Stimulated activated CD8-positive, alpha-beta memory T cell treated with anti-CD3 and anti-CD28 coated beads, Interleukin-2, amount 100 ng/mL, for 48 hours (primary cell): ENCODE measurements around the gene DHX9.
"Not testable (repeated sequence)": the region's sequence is repeated elsewhere in the genome, so short reads cannot be mapped to it uniquely, and the experiment has no call there.

Experiments
- DNase-seq, 2 donors: peaks; one replicate each; pipeline ENCODE4 v3.0.0-alpha.2; 2020; ENCODE audit warnings: low read depth in 2 of 2

DHX9 gene

DNA sequence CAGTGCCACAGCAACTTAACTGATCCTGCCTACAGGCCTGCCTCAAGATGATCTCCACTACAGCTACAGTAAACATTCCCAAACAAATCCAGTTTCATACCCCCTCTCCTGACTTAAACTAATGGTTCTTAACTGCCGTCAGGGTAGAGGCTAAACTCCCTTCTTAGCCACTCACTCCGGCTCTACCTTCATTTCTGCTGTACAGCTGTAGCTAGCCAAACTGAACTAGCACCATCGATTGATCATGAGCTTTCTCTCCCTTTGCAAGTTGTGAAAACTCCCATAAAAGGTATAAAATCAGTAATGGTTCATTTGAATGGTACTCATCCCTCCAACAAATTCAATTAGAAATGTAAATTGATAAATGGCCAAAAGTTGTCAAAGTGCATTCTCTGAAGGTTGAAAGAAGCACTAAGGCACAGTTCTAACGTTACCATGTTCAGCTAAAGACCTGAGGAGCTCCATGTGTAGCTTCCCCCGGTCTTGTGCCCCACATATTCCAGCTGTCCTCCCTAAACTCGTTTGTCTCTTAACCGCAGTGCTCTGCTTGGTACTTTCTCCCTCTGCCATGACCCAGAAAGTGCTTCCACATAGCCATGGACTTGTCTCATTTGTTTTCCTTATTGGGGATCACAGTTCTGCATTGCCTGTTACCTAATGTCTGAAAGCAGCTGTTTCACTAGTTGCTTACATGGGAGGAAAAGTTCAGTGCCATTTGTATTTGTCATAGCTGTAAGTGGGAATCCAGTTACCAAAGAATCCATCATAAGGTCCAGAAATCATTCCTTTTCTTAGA, 49.8 kb downstream of the DHX9 start:
- no peak for DNase-seq

DNA sequence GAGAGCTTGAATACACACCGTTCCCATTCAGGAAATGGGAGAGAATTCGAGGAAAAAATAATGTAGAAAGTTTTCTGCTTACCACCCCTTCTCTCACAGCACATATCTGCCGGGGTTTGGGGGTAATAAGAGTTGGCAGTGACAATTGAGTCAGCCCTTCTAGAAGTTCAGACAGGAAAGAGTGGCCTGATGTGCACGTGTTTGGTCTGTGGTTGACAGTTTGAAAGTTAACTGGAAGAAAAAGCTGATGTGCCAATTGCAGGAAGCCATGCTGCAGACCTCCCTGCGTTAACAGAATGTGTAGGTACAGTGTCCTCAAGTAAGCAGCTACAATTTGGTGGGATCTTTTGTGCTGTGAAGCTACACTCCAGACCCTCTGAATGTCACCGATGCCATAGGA, 50.9 kb downstream of the DHX9 start:
- no peak for DNase-seq

DNA sequence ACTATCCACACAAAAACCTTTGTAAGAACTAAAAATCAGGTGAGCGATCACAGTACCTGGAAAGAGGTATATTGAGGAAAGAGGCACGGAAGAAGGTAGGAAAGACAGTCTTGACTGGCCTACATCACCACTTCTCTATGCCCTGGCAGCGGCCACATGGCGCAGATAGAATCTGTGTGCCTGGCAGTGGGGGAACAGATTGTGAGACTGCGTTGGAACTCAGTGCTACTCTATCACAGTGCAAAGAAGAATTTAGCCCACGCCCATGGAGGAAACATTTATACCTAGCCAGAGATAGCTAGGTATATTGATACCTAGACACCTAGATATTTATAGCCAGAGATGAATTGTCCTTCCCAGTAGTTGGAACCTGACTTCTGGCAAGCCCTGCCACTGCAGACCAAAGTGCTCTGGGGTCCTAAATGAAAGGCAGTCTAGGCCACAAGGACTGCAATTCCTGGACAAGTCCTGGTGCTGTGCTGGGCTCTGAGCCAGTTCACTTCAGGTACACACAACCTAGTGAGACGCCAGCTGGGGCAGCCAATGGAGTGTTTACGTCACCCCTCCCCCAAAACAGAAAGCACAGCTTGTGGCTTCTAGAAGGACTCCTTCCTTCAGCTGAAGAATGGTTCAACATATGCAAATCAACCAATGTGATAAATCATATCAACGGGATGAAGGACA, 51.9 kb downstream of the DHX9 start:
- DNase-seq, result no peak

DNA sequence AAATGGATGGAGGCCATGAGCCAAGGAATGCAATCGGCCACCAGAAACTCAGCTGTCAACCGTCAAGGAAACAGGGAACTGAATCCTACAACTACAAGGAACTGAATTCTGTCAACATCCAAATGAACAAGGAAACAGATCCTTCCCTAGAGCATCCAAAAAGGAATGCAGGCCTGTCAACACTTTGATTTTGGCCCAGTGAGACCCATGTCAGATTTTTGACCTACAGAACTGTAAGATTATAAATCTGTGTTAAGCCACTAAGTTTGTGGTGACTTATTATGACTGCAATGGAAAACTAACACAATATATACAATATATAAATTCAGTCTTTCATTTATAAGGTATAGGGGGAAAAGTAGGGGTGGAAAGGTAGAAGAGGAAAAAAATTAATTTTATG, 58.5 kb downstream of the DHX9 start:
- no peak for DNase-seq

DNA sequence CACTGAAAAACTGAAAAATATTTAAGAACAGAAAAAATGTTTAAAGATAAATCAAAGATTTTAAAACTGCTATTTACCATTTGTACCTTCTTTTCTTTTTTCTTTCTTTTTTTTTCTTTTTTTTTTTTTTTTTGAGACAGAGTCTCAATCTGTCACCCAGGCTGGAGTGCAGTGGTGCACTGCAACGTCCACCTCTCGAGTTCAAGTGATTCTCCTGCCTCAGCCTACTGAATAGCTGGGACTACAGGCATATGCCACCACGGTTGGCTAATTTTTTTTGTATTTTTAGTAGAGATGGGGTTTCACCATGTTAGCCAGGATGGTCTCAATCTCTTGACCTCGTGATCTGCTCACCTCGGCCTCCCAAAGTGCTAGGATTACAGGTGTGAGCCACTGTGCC, 62.8 kb downstream of the DHX9 start:
- DNase-seq, result not testable (repeated sequence)

DNA sequence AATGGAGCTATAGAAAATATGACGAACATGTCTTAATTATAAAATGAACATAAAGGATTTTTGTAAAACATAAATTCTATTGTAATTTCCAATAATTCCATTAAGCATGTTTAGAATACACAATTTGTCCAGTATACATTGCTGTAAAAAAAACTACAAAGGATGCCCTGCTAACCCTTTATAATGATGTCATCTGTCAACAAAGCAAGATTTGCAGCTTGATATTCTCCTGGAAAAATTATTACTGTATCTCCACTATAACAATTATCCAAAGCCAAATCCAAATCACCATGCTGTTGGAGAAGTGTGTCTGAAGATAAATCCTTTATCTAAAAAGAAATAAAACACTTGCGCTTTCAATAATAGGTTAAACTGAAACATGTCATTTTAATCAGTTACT, 66.2 kb downstream of the DHX9 start:
- DNase-seq, result no peak

DNA sequence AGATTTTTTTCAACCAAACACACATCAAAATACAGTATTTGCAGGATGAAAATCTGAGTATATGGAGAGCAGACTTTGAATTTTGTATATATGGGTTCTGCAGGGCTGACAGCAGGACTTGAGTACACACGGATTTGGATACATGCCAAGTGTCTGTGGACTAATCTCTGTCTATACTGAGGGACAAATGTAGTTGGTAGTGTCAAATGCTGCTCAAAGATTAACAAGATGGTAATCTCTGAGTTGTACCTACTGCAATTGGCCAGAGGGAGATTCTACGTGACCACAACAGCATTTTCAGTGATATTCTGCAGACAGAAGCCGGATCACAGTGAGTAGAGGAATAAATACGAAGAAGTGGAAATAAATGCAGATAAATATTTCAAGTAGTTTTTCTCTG, 70.4 kb downstream of the DHX9 start:
- DNase-seq, result no peak

DNA sequence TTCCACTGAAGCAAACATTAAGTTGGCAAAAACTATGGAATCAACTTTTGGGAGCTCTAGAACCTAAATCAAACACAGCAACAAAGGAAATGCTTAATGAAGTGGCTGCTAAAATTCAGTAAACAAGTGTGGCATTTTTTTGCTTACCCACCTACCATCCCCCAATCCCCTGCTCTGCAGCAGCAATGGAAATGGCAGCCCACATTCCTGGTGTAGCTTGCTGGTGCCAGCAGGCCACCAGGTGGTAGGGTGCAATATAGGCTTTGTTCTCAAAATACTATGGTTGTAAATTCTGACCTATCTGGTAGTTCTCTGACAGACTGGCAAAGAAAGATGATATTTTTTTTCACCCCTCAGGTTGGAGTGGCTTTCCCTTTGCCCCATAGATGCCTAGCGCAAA, 71.0 kb downstream of the DHX9 start:
- DNase-seq, result no peak

DNA sequence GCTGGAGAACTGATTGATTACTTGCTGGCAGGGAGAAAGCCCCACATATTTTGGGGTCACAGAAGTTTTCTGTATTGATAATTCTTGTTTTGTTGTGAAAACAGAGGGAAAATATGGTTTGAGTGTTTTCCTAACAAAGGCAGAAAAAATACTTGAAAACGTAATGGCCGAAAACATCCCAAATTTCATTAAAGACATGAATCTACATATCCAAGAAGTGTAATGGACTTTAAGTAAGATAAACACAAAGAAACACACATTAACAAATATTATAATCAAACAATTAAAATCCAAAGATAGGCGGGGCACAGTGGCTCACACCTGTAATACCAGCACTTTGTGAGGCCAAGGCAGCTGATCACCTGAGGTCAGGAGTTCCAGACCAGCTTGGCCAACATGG, 74.3 kb downstream of the DHX9 start:
- no peak for DNase-seq

DNA sequence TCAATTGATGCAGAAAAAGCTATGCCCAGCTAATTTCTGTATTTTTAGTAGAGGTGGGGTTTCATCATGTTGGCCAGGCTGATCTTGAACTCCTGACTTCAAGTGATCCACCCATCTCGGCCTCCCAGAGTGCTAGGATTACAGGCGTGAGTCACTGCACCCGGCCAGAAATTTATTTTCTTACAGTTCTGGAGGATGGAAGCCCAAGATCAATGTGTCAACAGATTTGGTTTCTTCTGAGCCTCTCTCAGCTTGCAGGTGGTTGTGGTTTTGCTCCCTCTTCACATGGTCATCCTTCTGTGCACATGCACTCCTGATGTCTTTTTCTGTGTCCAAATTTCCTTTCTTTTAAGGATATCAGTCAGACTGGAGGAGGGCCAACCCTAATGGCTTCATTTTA, 78.2 kb downstream of the DHX9 start:
- no peak for DNase-seq

DNA sequence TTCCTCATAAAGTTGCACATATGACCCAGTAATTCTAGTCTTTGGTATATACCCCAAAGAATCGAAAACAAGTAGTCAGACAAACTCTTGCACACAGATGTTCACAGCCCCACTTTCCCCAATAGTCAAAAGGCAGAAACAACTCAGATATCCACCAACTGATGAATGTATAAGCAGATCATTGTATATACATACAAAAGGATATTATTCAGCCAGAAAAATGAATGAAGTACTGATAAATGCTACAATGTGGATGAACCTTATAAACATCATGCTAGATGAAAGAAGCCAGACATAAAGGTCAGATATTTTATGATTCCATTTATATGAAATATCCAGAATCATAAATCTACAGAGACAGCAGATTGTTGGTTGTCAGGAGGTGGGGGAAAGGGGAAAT, 86.5 kb downstream of the DHX9 start:
- no peak for DNase-seq

DNA sequence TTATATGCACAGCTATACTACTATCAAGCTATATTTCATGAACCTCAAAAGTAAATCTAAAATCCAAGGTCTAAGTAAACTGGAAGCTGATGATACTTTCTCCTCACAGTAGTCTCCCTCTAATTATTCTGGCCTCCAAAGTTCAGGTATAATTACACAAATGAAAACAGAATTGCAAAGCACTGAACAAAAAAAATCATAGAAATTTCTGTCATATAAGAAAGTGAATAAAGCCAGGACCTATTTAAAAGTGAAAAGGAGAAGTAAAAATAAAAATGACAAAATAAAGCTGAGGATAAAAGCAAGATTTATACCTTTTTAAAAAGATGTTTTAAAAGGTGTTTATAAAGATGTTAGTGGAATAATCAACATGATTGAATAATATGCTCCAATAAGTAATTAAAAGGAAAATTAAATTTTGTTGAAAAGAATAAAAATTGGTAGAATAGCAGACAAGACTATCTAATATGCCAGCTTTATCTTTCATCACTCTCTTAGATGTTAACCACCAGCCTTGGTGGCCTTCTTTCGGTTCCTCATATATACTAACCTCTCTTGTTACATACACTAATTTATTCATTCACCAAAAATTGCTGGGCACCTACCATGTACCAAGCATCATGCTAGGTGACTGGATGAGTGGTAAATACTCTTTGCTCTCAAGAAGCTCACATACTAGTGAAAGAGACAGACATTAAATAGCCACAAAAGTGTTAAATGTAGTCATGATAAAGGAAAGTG, 88.7 kb downstream of the DHX9 start:
- no peak for DNase-seq

DNA sequence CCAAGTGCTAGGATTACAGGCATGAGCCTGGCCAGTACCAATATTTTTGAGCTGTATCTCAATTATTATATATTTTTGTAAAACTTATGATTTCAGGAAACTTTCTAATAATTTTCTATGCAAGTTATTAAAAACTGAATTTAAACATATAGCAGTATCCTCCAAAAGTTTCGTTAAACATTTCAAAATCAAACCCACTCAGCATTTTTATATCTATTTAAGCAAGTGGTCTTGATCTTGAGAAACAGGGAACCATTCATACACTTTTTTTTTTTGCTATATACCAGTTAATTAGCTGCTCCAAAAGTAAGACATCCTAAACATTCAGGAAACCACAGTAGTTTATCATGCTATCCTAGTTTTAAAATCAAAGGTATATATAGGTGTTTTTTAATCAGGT, 91.8 kb downstream of the DHX9 start:
- DNase-seq, result no peak

DNA sequence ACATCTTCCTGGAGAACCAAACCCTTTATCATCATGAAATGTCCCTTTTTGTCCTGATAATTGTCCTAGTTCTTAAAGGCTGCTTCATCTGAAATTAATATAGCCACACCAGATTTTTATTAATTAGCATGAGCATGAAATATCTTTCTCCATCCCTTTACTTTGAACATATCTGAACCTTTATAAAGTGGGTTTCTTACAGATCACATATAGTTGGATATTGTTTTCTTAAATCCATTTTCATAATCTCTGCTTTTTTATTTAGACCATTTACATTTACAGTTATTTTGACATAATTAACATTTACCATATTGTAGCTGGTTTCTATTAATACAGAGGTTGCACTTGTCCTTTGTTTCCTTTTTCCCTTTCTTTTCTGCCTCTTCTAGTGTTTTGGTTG, 96.6 kb downstream of the DHX9 start:
- DNase-seq, result no peak
